ENCODE results near the gene GTF2A1L. TPM values are rescaled to one million over a fixed set of nuclear protein-coding genes. Genes with fewer than 3 reads are reported as not detected.
"Not testable (repeated sequence)": the region's sequence is repeated elsewhere in the genome, so short reads cannot be mapped to it uniquely, and the experiment has no call there.

Gene GTF2A1L
- total and polyA plus RNA-seq, 2 donors = 0.47 to 0.57 TPM

- Histone ChIP-seq H3K36me3 (ENCODE audit: control insufficient read depth in 2 of 2, insufficient read depth in 2 of 2, low read length in 1 of 2) (no peaks in the 10 kb centered on the region), H3K27me3 (ENCODE audit: control insufficient read depth in 2 of 2, insufficient read depth in 1 of 2, low read length in 1 of 2) (no peaks in the 10 kb centered on the region), H3K9me3 (ENCODE audit: control insufficient read depth in 2 of 2, insufficient read depth in 1 of 2, low read length in 1 of 2) (no peaks in the 10 kb centered on the region), H3K27ac (ENCODE audit: low read depth in 1 of 2, low read length in 1 of 2) (no peak overlapping the region), H3K4me1 (ENCODE audit: control insufficient read depth in 2 of 2, insufficient read depth in 2 of 2, low read length in 2 of 2) (no peaks in the 10 kb centered on the region), H3K4me3 (ENCODE audit: low read length in 2 of 2) (no peak overlapping the region)
- no peak for DNase-seq (ENCODE audit: low read depth in 6 of 9, low spot score in 9 of 9)
- 98% methylated on average over 5 of the region's 5 CpGs for WGBS
Observed at GRCh38 chr2:48587560-48587959, 30.1 kb upstream of the GTF2A1L start.

- H3K27ac ChIP-seq (ENCODE audit: low read depth in 1 of 2, low read length in 1 of 2) = no peak overlapping the region
- H3K36me3 ChIP-seq (ENCODE audit: control insufficient read depth in 2 of 2, insufficient read depth in 2 of 2, low read length in 1 of 2) = no peaks in the 10 kb centered on the region
- no peaks in the 10 kb centered on the region for H3K27me3 ChIP-seq (ENCODE audit: control insufficient read depth in 2 of 2, insufficient read depth in 1 of 2, low read length in 1 of 2)
- no peaks in the 10 kb centered on the region for H3K4me1 ChIP-seq (ENCODE audit: control insufficient read depth in 2 of 2, insufficient read depth in 2 of 2, low read length in 2 of 2)
- H3K9me3 ChIP-seq (ENCODE audit: control insufficient read depth in 2 of 2, insufficient read depth in 1 of 2, low read length in 1 of 2) = no peaks in the 10 kb centered on the region
- no peak overlapping the region for H3K4me3 ChIP-seq (ENCODE audit: low read length in 2 of 2)
- no peak for DNase-seq (ENCODE audit: low read depth in 6 of 9, low spot score in 9 of 9)
- WGBS = 98% methylated on average over 3 of the region's 3 CpGs
Observed at GRCh38 chr2:48587961-48588360, 29.7 kb upstream of the GTF2A1L start.

GRCh38 chr2:48588745-48589144 is 28.9 kb upstream of the GTF2A1L start:
- Histone ChIP-seq H3K4me1 (ENCODE audit: control insufficient read depth in 2 of 2, insufficient read depth in 2 of 2, low read length in 2 of 2) (no peaks in the 10 kb centered on the region), H3K27me3 (ENCODE audit: control insufficient read depth in 2 of 2, insufficient read depth in 1 of 2, low read length in 1 of 2) (no peaks in the 10 kb centered on the region), H3K36me3 (ENCODE audit: control insufficient read depth in 2 of 2, insufficient read depth in 2 of 2, low read length in 1 of 2) (no peaks in the 10 kb centered on the region), H3K4me3 (ENCODE audit: low read length in 2 of 2) (no peak overlapping the region), H3K27ac (ENCODE audit: low read depth in 1 of 2, low read length in 1 of 2) (no peak overlapping the region), H3K9me3 (ENCODE audit: control insufficient read depth in 2 of 2, insufficient read depth in 1 of 2, low read length in 1 of 2) (no peaks in the 10 kb centered on the region)
- DNase-seq (ENCODE audit: low read depth in 6 of 9, low spot score in 9 of 9) = no peak
- WGBS = 34% methylated on average over 1 of the region's 1 CpG

GRCh38 chr2:48589170-48589767 is 28.4 kb upstream of the GTF2A1L start:
- H3K9me3 ChIP-seq (ENCODE audit: control insufficient read depth in 2 of 2, insufficient read depth in 1 of 2, low read length in 1 of 2) = no peaks in the 10 kb centered on the region
- 49% methylated on average over 5 of the region's 5 CpGs for WGBS
- H3K27me3 ChIP-seq (ENCODE audit: control insufficient read depth in 2 of 2, insufficient read depth in 1 of 2, low read length in 1 of 2) = no peaks in the 10 kb centered on the region
- H3K36me3 ChIP-seq (ENCODE audit: control insufficient read depth in 2 of 2, insufficient read depth in 2 of 2, low read length in 1 of 2) = no peaks in the 10 kb centered on the region
- no peak overlapping the region for H3K27ac ChIP-seq (ENCODE audit: low read depth in 1 of 2, low read length in 1 of 2)
- DNase-seq (ENCODE audit: low read depth in 6 of 9, low spot score in 9 of 9) = no peak
- H3K4me1 ChIP-seq (ENCODE audit: control insufficient read depth in 2 of 2, insufficient read depth in 2 of 2, low read length in 2 of 2) = no peaks in the 10 kb centered on the region
- H3K4me3 ChIP-seq (ENCODE audit: low read length in 2 of 2) = no peak overlapping the region

GRCh38 chr2:48590017-48590416 is 27.6 kb upstream of the GTF2A1L start:
- no peak overlapping the region for H3K4me3 ChIP-seq (ENCODE audit: low read length in 2 of 2)
- no peaks in the 10 kb centered on the region for H3K36me3 ChIP-seq (ENCODE audit: control insufficient read depth in 2 of 2, insufficient read depth in 2 of 2, low read length in 1 of 2)
- no peaks in the 10 kb centered on the region for H3K9me3 ChIP-seq (ENCODE audit: control insufficient read depth in 2 of 2, insufficient read depth in 1 of 2, low read length in 1 of 2)
- H3K27ac ChIP-seq (ENCODE audit: low read depth in 1 of 2, low read length in 1 of 2) = no peak overlapping the region
- DNase-seq (ENCODE audit: low read depth in 6 of 9, low spot score in 9 of 9) = no peak
- no peaks in the 10 kb centered on the region for H3K27me3 ChIP-seq (ENCODE audit: control insufficient read depth in 2 of 2, insufficient read depth in 1 of 2, low read length in 1 of 2)
- no peaks in the 10 kb centered on the region for H3K4me1 ChIP-seq (ENCODE audit: control insufficient read depth in 2 of 2, insufficient read depth in 2 of 2, low read length in 2 of 2)
- WGBS = 97% methylated on average over 1 of the region's 1 CpG

GRCh38 chr2:48592067-48592466 is 25.6 kb upstream of the GTF2A1L start:
- Histone ChIP-seq H3K4me3 (ENCODE audit: low read length in 2 of 2) (no peak overlapping the region), H3K4me1 (ENCODE audit: control insufficient read depth in 2 of 2, insufficient read depth in 2 of 2, low read length in 2 of 2) (no peaks in the 10 kb centered on the region), H3K36me3 (ENCODE audit: control insufficient read depth in 2 of 2, insufficient read depth in 2 of 2, low read length in 1 of 2) (no peaks in the 10 kb centered on the region), H3K27me3 (ENCODE audit: control insufficient read depth in 2 of 2, insufficient read depth in 1 of 2, low read length in 1 of 2) (no peaks in the 10 kb centered on the region), H3K27ac (ENCODE audit: low read depth in 1 of 2, low read length in 1 of 2) (no peak overlapping the region), H3K9me3 (ENCODE audit: control insufficient read depth in 2 of 2, insufficient read depth in 1 of 2, low read length in 1 of 2) (no peaks in the 10 kb centered on the region)
- DNase-seq (ENCODE audit: low read depth in 6 of 9, low spot score in 9 of 9) = no peak
- WGBS = 100% methylated on average over 2 of the region's 2 CpGs

GRCh38 chr2:48596751-48597150 is 20.9 kb upstream of the GTF2A1L start:
- H3K27ac ChIP-seq (ENCODE audit: low read depth in 1 of 2, low read length in 1 of 2); H3K4me1 ChIP-seq (ENCODE audit: control insufficient read depth in 2 of 2, insufficient read depth in 2 of 2, low read length in 2 of 2); H3K9me3 ChIP-seq (ENCODE audit: control insufficient read depth in 2 of 2, insufficient read depth in 1 of 2, low read length in 1 of 2); H3K36me3 ChIP-seq (ENCODE audit: control insufficient read depth in 2 of 2, insufficient read depth in 2 of 2, low read length in 1 of 2); H3K27me3 ChIP-seq (ENCODE audit: control insufficient read depth in 2 of 2, insufficient read depth in 1 of 2, low read length in 1 of 2); H3K4me3 ChIP-seq (ENCODE audit: low read length in 2 of 2); DNase-seq (ENCODE audit: low read depth in 6 of 9, low spot score in 9 of 9): not testable (repeated sequence)
- WGBS = 97% methylated on average over 7 of the region's 7 CpGs

- H3K4me3 ChIP-seq (ENCODE audit: low read length in 2 of 2) = no peak overlapping the region
- H3K4me1 ChIP-seq (ENCODE audit: control insufficient read depth in 2 of 2, insufficient read depth in 2 of 2, low read length in 2 of 2) = no peaks in the 10 kb centered on the region
- no peaks in the 10 kb centered on the region for H3K27me3 ChIP-seq (ENCODE audit: control insufficient read depth in 2 of 2, insufficient read depth in 1 of 2, low read length in 1 of 2)
- H3K36me3 ChIP-seq (ENCODE audit: control insufficient read depth in 2 of 2, insufficient read depth in 2 of 2, low read length in 1 of 2) = no peaks in the 10 kb centered on the region
- no peak overlapping the region for H3K27ac ChIP-seq (ENCODE audit: low read depth in 1 of 2, low read length in 1 of 2)
- no peak for DNase-seq (ENCODE audit: low read depth in 6 of 9, low spot score in 9 of 9)
- H3K9me3 ChIP-seq (ENCODE audit: control insufficient read depth in 2 of 2, insufficient read depth in 1 of 2, low read length in 1 of 2) = no peaks in the 10 kb centered on the region
- WGBS = 97% methylated on average over 2 of the region's 2 CpGs
Observed at GRCh38 chr2:48597492-48597891, 20.2 kb upstream of the GTF2A1L start.

GRCh38 chr2:48600204-48600813 is 17.3 kb upstream of the GTF2A1L start:
- no peaks in the 10 kb centered on the region for H3K27me3 ChIP-seq (ENCODE audit: control insufficient read depth in 2 of 2, insufficient read depth in 1 of 2, low read length in 1 of 2)
- no peaks in the 10 kb centered on the region for H3K36me3 ChIP-seq (ENCODE audit: control insufficient read depth in 2 of 2, insufficient read depth in 2 of 2, low read length in 1 of 2)
- H3K27ac ChIP-seq (ENCODE audit: low read depth in 1 of 2, low read length in 1 of 2) = no peak overlapping the region
- H3K4me1 ChIP-seq (ENCODE audit: control insufficient read depth in 2 of 2, insufficient read depth in 2 of 2, low read length in 2 of 2) = no peaks in the 10 kb centered on the region
- no peak overlapping the region for H3K4me3 ChIP-seq (ENCODE audit: low read length in 2 of 2)
- 38% methylated on average over 4 of the region's 4 CpGs for WGBS
- no peaks in the 10 kb centered on the region for H3K9me3 ChIP-seq (ENCODE audit: control insufficient read depth in 2 of 2, insufficient read depth in 1 of 2, low read length in 1 of 2)
- peak in 7 of 9 donors; percentile 4 to 57 (median 22) for DNase-seq (ENCODE audit: low read depth in 6 of 9, low spot score in 9 of 9)
